Effector CD8-positive, alpha-beta T cell (primary cell): Measurements from ENCODE around the gene RSPO1.

Source experiments
- DNase-seq: peaks from one replicate; lab custom pipeline; 2025; lab: John Stamatoyannopoulos, UW

Gene RSPO1

GRCh38 chr1:37564892-37565291 lies 69.8 kb downstream of the RSPO1 start:
- DNase-seq, result no peak

DNA sequence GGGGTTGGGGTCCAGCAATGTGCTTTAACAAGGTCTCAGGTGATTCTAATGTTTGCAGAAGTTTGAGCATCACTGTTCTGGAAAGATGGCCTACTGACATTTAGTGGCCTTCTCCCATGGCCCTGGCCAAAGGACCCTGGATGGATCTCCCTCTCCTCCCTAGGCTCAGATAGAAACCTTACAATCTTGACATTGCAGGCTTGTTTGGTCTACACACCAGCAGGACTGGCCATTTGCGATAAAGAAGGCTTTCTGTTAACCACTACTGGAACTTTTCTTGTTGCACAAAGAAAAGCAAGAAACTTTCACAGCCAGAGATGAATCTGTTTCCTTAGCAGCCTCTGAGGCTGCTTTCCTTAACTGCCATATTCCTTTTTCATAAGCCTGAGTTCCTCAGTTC lies 71.7 kb downstream of the RSPO1 start:
- DNase-seq, result no peak
